MM.1S (cell line): ENCODE data around the gene EFHB.

Experiments
- DNase-seq: peaks from one replicate; pipeline ENCODE4 v3.0.0-alpha.2; 2015
- H2AFZ ChIP-seq: fragments of 300-600 bp; sonication (generic); 2 replicates; pipeline ENCODE4 v1.6.0; 2016; ENCODE audit warnings: antibody characterized with exemption, low read length
- H3F3A ChIP-seq: fragments of 300-600 bp; sonication (generic); 2 replicates; pipeline ENCODE4 v1.6.1; 2016; ENCODE audit warnings: mild to moderate bottlenecking, antibody characterized with exemption, low read length, moderate library complexity, mixed read lengths; ENCODE audit not compliant: insufficient read depth
- H3K27ac ChIP-seq: fragments of 300-600 bp; sonication (generic); 2 replicates; pipeline ENCODE4 v1.5.1; 2016; ENCODE audit warnings: mild to moderate bottlenecking, low read length
- H3K27me3 ChIP-seq: fragments of 300-600 bp; sonication (generic); replicated peaks from 2 replicates; pipeline ENCODE4 v1.6.0; 2016; ENCODE audit warnings: low read length; ENCODE audit not compliant: insufficient read depth
- H3K36me3 ChIP-seq: fragments of 300-600 bp; sonication (generic); replicated peaks from 2 replicates; pipeline ENCODE4 v1.6.1; 2016; ENCODE audit warnings: mild to moderate bottlenecking, low read length, mixed read lengths; ENCODE audit not compliant: insufficient read depth
- H3K4me1 ChIP-seq: fragments of 300-600 bp; sonication (generic); 2 replicates; pipeline ENCODE4 v1.6.1; 2016; ENCODE audit warnings: low read length, mixed read lengths
- H3K4me2 ChIP-seq: fragments of 300-600 bp; sonication (generic); 2 replicates; pipeline ENCODE4 v1.6.0; 2016; ENCODE audit warnings: low read depth, low read length
- H3K4me3 ChIP-seq: fragments of 300-600 bp; sonication (generic); 2 replicates; pipeline ENCODE4 v1.5.1; 2016; ENCODE audit warnings: low read length, mixed read lengths
- H3K79me2 ChIP-seq: fragments of 300-600 bp; sonication (generic); 2 replicates; pipeline ENCODE4 v1.6.1; 2016; ENCODE audit warnings: mixed run types, low read length, mixed read lengths
- H3K9ac ChIP-seq: fragments of 300-600 bp; sonication (generic); 2 replicates; pipeline ENCODE4 v1.6.1; 2016; ENCODE audit warnings: low read length, mixed read lengths
- H3K9me2 ChIP-seq: fragments of 300-600 bp; sonication (generic); replicated peaks from 2 replicates; pipeline ENCODE4 v1.6.1; 2016; ENCODE audit warnings: mild to moderate bottlenecking, low read length, mixed read lengths; ENCODE audit not compliant: insufficient read depth
- H3K9me3 ChIP-seq: fragments of 300-600 bp; sonication (generic); replicated peaks from 2 replicates; pipeline ENCODE4 v1.6.1; 2016; ENCODE audit warnings: mild to moderate bottlenecking, low read length, mixed read lengths; ENCODE audit not compliant: insufficient read depth
- H4K20me1 ChIP-seq: fragments of 300-600 bp; sonication (generic); 2 replicates; pipeline ENCODE4 v1.6.1; 2016; ENCODE audit warnings: mild to moderate bottlenecking, low read length, moderate library complexity, mixed read lengths; ENCODE audit not compliant: insufficient read depth
- CTCF ChIP-seq: fragments of 300-600 bp; sonication (generic); IDR thresholded peaks from 2 replicates; pipeline ENCODE4 v1.5.1; 2016; ENCODE audit warnings: antibody characterized with exemption, low read length, mixed read lengths
- EZH2 ChIP-seq: fragments of 300-600 bp; sonication (generic); optimal IDR thresholded peaks from 2 replicates; pipeline ENCODE3; 2017; ENCODE audit warnings: low read depth, mild to moderate bottlenecking, antibody characterized with exemption, low read length, mixed read lengths
- EZH2phosphoT487 ChIP-seq: fragments of 300-600 bp; sonication (generic); IDR thresholded peaks from 2 replicates; pipeline ENCODE4 v1.6.1; 2018; ENCODE audit warnings: antibody characterized with exemption, low read length

Gene EFHB

DNA sequence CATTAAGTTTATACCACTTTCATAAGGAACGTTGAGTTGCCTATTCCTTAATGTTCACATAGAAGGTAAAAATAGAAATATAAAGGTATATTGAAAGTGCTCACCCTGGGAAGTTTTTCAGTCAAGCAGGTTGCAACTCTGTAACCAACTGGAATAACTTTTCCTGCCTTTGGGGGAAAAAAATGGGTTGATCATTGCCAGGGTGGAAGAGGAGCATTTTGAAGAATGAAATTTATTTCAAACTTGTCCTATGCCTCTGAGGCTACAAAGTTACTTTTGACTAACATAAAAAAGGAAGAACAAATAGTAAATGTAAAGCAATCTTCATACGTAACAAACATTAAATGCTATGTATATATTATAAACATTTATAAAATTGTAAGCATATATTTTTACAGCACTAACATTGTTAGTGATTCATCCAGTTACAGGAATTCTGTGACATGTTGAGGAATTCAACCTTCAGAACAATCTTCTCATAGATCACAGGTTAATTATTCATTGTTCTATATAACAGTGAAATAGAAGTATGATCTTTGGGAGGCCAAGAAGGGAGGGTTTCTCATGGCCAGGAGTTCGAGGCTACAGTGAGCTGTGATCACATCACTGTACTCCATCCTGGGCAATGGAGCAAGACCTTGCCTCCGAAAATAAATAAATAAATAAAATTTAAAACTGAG is 13.5 kb downstream of the EFHB start:
- no peaks in the 10 kb centered on the region for H4K20me1 ChIP-seq
- H3K27me3 ChIP-seq = no peaks in the 10 kb centered on the region
- no peaks in the 10 kb centered on the region for H3K79me2 ChIP-seq
- no peaks in the 10 kb centered on the region for H3K36me3 ChIP-seq
- no peak overlapping the region for H3K9ac ChIP-seq
- H3K27ac ChIP-seq = no peak overlapping the region
- no peak for DNase-seq
- TF ChIP-seq EZH2phosphoT487 = no peak
- no peaks in the 10 kb centered on the region for H3K9me2 ChIP-seq
- H3K4me3 ChIP-seq = no peak overlapping the region
- H3F3A ChIP-seq = no peaks in the 10 kb centered on the region
- H3K4me1 ChIP-seq = no peaks in the 10 kb centered on the region
- H2AFZ ChIP-seq = no peak overlapping the region
- H3K9me3 ChIP-seq = no peaks in the 10 kb centered on the region
- H3K4me2 ChIP-seq = no peak overlapping the region

- no peaks in the 10 kb centered on the region for H3F3A ChIP-seq
- H3K9me2 ChIP-seq = no peaks in the 10 kb centered on the region
- no peaks in the 10 kb centered on the region for H3K4me1 ChIP-seq
- no peak overlapping the region for H2AFZ ChIP-seq
- no peak overlapping the region for H3K27ac ChIP-seq
- H3K79me2 ChIP-seq = no peaks in the 10 kb centered on the region
- no peaks in the 10 kb centered on the region for H4K20me1 ChIP-seq
- no peaks in the 10 kb centered on the region for H3K36me3 ChIP-seq
- TF ChIP-seq EZH2 = no peak
- TF ChIP-seq EZH2phosphoT487 = no peak
- no peak for TF ChIP-seq CTCF
- no peak overlapping the region for H3K9ac ChIP-seq
- no peaks in the 10 kb centered on the region for H3K27me3 ChIP-seq
- DNase-seq = no peak
- H3K9me3 ChIP-seq = no peaks in the 10 kb centered on the region
- no peak overlapping the region for H3K4me3 ChIP-seq
- no peak overlapping the region for H3K4me2 ChIP-seq
These were observed 16.9 kb downstream of the EFHB start for GRCh38 chr3:19917167-19917566.

GRCh38 chr3:19911452-19911851 is 22.6 kb downstream of the EFHB start:
- no peak for TF ChIP-seq EZH2phosphoT487
- no peak for TF ChIP-seq CTCF
- TF ChIP-seq EZH2 = no peak

DNA sequence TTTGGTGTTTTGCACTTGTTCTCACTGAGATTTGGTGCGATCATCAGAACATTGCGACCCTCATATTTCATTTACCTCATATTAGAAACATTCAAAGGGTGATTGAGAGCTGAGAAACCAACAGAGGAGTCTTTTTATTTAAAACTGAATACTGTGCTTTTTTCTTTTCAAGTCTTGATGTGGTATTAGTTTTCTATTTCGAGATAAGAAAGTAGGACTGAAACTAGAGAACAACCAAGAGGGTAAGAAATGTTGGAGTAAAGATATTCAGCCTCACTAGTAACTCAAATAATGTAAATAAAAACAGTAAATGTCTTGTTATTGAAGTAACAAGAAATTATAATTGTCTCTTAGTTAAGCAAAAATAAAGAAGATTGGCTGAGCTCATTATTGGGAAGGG is 26.5 kb downstream of the EFHB start:
- Histone ChIP-seq H3K79me2 (no peaks in the 10 kb centered on the region), H3K36me3 (no peaks in the 10 kb centered on the region), H3K27me3 (no peaks in the 10 kb centered on the region)

More at GRCh38 chr3:19911452-19911851, 22.6 kb downstream of the EFHB start:
- Histone ChIP-seq H2AFZ (no peak overlapping the region), H3K79me2 (no peaks in the 10 kb centered on the region), H3K9me3 (no peaks in the 10 kb centered on the region), H3K27ac (no peak overlapping the region), H3K9ac (no peak overlapping the region), H3F3A (peaks cover 6% of the 10 kb centered on the region; the same call in 1 of the 2 replicates), H3K27me3 (no peaks in the 10 kb centered on the region), H4K20me1 (no peaks in the 10 kb centered on the region), H3K4me1 (peaks cover 14% of the 10 kb centered on the region), H3K4me2 (no peak overlapping the region), H3K9me2 (no peaks in the 10 kb centered on the region), H3K36me3 (no peaks in the 10 kb centered on the region), H3K4me3 (no peak overlapping the region)
- DNase-seq = no peak

More for the DNA sequence above, 26.5 kb downstream of the EFHB start:
- TF ChIP-seq EZH2phosphoT487 (no peak), EZH2 (no peak), CTCF (no peak)
- Histone ChIP-seq H3K9me3 (no peaks in the 10 kb centered on the region), H4K20me1 (no peaks in the 10 kb centered on the region), H3K9ac (peak overlapping the region; percentile 19; the same call in 1 of the 2 replicates), H3K4me2 (peak overlapping the region; percentile 47), H3K9me2 (no peaks in the 10 kb centered on the region), H3K27ac (peak overlapping the region; percentile 62; the same call in 1 of the 2 replicates), H3K4me1 (peaks cover 14% of the 10 kb centered on the region), H3F3A (peaks cover 6% of the 10 kb centered on the region; the same call in 1 of the 2 replicates), H2AFZ (peak overlapping the region; percentile 22), H3K4me3 (0 out of 2 replicates have a peak overlapping the region, but pooled peaks have one; percentile 33)
- peak; percentile 63 for DNase-seq
